Glomerular endothelial cell (primary cell): ENCODE results near the gene WNT5B. TPM values are rescaled to one million over a fixed set of nuclear protein-coding genes. Genes with fewer than 3 reads are reported as not detected.
A peak's percentile ranks its signal among the peaks of the same experiment; 100 is the strongest.
"Not testable (repeated sequence)": the region's sequence is repeated elsewhere in the genome, so short reads cannot be mapped to it uniquely, and the experiment has no call there.

Experiments
- DNase-seq: peaks from one replicate; pipeline ENCODE4 v3.0.0-alpha.2; 2011; ENCODE audit warnings: low read depth, low spot score; ENCODE audit errors: extremely low read depth
- total RNA-seq: library from RNA; depleted of rRNA; stranded (reverse); fragments of >200 nt; gene quantifications from 2 replicates; pipeline ENCODE4 v1.2.3, GENCODE V29; 2015

The WNT5B gene
- total RNA-seq, 1 donor from 2014 or later: 9.6 TPM

- DNase-seq: no peak
Observed at GRCh38 chr12:1676043-1676442, 47.0 kb downstream of the WNT5B start.

- peak; percentile 62 for DNase-seq
Observed at GRCh38 chr12:1680804-1681492, 51.9 kb downstream of the WNT5B start.

- no peak for DNase-seq
Observed at GRCh38 chr12:1681493-1681807, 52.4 kb downstream of the WNT5B start.

GRCh38 chr12:1688086-1688710 is 59.2 kb downstream of the WNT5B start:
- DNase-seq: no peak

GRCh38 chr12:1690578-1691122 is 61.6 kb downstream of the WNT5B start, which contains the start of gene ADIPOR2:
Gene ADIPOR2 (plus strand): TSS chr12:1691070. CDS start chr12:1754344, 63,274 bp downstream.
- peak; percentile 70 for DNase-seq

- no peak for DNase-seq
Observed at GRCh38 chr12:1691123-1692007, 62.3 kb downstream of the WNT5B start.

GRCh38 chr12:1692226-1692625 is 63.2 kb downstream of the WNT5B start:
- DNase-seq: no peak

GRCh38 chr12:1692895-1693610 is 64.0 kb downstream of the WNT5B start:
- DNase-seq: no peak

- not testable (repeated sequence) for DNase-seq
Observed at GRCh38 chr12:1695097-1695496, 66.1 kb downstream of the WNT5B start.

- DNase-seq: no peak
Observed at GRCh38 chr12:1695886-1696670, 67.0 kb downstream of the WNT5B start.

GRCh38 chr12:1696800-1697199 is 67.8 kb downstream of the WNT5B start:
- no peak for DNase-seq

Other genes starting within 250 kb of the WNT5B start
- 10.9 and 14.1 TPM in 2 replicates for gene FBXL14, start 34.6 kb upstream of the WNT5B start, total RNA-seq
- gene ADIPOR2, start 61.8 kb downstream of the WNT5B start, total RNA-seq: 20.8 and 38.2 TPM in 2 replicates
- not detected in 2 replicates for gene LRTM2, start 191.3 kb downstream of the WNT5B start, total RNA-seq